GM21825 (cell line): ENCODE results near the gene TECPR1.
"Not testable (repeated sequence)": the region's sequence is repeated elsewhere in the genome, so short reads cannot be mapped to it uniquely, and the experiment has no call there.

ENCODE experiments used
- ATAC-seq: cut with Tn5 transposase; IDR thresholded peaks from one replicate; pipeline ENCODE4 v1.9.1; 2021; ENCODE audit warnings: mild to moderate bottlenecking, moderate library complexity; ENCODE audit not compliant: unreplicated experiment

Gene TECPR1

GRCh38 chr7:98230746-98231471, 21.1 kb downstream of the TECPR1 start:
- ATAC-seq, result no peak

GRCh38 chr7:98229991-98230745, 21.9 kb downstream of the TECPR1 start:
- no peak for ATAC-seq

DNA sequence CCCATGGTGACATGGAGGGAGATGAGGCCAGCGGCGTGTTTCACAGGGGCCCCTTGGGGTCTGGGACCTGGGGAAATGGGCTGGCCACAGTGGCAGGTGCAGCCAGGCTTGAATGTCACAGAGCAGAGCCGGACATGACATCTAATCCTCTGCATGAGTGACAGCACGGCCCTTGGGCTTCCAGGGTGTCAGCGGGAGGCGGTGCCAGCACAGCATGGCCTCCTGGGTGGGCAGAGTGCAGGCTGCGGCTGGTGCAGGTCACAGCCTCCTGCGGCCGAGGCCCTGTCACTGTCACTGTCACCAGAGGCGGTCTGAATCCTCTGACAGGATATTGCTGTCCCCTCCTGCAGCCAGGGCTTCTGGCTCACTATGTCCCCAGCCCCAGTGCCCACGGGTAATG, 22.6 kb downstream of the TECPR1 start:
- no peak for ATAC-seq

DNA sequence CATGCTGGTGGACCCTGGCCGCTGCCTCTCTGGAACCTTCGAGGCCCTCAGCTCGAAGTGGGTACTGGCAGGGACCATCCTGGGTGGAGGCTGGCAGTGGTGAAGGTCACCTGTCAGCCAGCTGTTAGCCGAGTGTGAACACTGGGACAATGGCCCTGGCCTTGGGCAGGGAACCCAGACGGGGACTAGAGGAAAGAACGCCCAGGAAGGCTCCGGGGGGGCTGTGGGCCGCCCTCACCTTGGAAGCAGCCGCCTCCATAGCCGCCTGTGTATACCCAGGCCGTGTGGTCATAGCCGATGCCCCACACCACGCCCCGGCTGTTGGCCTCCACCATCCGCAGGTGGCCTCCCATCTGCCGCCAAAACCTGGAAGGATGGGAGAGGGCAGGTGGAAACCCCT, 23.2 kb downstream of the TECPR1 start:
- no peak for ATAC-seq

DNA sequence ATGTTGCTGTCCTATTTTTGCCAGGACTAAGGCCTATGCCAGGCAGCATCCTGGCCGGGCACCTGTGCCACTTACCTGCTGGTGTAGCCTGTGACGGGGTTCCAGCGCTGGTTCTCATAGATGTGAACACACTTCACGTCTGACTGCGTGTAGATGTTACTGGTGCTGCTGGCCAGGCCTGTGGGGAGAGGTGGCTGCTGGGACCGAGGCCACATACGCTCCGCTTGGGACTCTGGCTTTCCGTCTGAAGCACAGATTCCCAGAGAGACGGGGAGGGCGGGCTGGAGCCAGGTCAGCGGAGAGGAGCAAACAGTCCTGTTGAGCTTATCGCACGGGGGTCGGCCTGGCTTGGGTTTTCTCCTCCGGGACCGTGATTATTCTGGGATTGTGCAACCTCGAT, 24.1 kb downstream of the TECPR1 start:
- ATAC-seq, result no peak

DNA sequence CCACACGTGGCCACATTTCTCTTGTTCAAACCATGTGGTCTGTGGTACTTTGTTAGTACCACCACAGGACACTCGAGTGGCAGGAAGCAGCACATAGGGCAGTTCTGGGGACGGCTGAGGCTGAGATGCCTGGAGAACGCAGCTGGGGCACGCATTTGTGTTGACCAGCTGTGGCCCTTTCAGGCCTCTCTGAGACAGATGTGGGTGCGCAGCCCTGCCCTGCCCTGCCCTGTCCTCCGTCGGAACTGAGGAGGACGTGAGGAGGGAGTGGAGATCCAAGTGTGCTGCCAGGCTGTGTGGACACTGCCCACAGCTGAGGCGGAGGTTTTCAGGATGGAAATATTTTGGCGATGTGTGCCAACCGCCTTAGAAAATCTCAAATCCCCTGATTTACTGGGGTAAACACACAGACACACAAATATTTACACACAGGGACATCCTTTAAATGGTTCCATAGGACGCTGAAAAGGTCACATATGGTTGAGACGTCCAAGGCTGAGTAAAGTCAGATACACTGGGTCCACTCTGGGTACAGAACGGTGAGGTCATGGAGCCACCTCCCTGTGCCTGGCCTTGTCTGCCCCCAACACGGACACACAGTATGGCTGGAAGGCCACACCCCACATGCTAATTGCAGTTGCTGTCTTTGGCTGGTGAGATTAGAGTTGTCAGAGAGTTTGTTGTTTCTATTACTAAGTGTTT, 26.0 kb downstream of the TECPR1 start:
- no peak for ATAC-seq

- ATAC-seq, result no peak
These were observed 27.3 kb downstream of the TECPR1 start for GRCh38 chr7:98224701-98225181.

GRCh38 chr7:98223898-98224700, 27.9 kb downstream of the TECPR1 start:
- no peak for ATAC-seq

GRCh38 chr7:98223351-98223897, 28.6 kb downstream of the TECPR1 start:
- ATAC-seq, result no peak

DNA sequence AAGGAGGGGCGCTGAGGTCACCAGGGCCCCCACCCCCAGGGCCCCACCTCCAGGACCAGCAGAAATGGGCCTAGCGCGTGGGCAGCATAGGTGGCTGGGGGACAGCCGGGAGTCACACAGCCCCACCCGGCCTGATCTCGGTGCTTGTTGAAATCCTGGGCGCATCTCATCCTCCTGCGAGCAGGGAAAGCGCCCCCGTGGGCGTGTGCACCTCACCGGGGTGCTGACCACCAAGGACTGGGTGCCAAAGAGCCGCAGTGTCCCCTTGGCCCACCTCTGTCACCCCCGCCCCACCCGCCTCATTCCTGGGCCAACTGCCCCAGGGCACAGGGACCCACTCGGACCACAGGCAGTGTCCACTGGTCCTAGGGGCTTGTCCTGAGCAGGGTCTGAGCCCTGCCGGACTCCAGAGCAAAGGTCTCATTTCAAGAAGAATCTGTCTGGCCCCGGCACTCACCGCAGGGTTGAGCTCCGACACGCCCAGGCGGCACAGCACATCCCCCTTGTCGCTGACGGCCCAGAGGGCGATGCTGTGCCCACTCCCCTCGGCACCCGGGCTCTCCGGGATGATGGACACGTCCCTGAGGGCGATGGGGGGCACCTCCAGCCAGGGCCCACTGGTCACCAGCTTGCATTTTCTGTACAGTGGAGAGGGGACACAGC, 29.4 kb downstream of the TECPR1 start:
- ATAC-seq, result no peak

GRCh38 chr7:98221611-98222532, 30.2 kb downstream of the TECPR1 start:
- ATAC-seq, result no peak

DNA sequence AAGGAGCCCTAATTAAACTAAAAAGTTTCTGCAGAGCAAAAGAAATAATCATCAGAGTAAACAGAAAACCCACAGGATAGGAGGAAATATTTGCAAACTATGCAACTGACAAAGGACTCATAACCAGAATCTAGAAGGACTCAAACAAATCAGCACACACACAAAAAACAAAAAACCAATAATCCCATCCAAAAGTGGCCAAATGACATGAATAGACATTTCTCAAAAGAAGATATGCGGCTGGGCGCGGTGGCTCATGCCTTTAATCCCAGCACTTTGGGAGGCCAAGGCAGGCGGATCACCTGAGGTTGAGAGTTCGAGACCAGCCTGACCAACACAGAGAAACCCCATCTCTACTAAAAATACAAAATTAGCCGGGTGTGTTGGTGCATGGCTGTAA, 32.6 kb downstream of the TECPR1 start:
- not testable (repeated sequence) for ATAC-seq

DNA sequence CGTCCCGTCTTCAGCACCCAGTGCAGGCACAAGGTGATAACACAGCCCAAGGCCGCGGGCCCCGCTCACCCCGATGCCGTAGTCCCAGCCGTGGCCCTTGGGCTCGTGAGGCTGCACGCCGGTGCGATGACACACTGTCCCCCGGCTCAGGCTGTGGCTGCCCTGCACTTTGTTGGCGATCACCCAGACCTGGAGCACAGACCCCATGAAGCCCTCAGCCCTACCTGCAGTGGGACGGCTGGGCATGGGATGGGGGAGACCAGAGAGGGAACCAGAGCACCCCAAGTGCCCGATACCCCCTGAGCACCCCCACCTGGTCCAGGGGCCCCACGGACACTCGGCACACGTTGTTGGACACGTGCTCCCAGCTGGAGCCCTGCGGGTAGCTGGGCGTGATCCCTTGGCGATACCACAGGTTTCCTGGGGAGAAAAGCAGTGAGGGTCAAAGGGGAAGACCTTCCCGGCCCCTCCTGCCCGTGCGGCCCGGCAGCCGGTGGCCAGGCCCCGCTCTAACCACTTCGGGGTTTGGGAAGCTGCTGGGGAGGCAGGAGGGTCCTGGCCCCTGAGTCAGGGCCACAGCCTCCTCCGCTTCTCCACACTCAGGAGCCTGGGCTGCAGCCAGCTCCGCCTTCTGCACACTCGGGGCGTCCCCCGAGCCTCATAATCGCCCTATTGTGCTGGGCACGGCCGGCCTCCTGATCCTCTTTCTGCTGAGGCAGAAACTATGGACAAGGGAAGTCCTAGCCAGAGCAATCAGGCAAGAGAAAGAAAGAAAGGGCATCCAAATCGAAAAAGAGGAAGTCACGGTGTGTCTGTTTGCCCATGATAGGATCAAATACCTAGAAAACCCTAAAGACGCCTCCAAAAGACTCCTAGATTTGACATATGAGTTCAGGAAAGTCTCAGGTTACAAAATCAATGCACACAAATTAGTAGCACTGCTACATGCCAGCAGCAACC, 34.1 kb downstream of the TECPR1 start:
- no peak for ATAC-seq

DNA sequence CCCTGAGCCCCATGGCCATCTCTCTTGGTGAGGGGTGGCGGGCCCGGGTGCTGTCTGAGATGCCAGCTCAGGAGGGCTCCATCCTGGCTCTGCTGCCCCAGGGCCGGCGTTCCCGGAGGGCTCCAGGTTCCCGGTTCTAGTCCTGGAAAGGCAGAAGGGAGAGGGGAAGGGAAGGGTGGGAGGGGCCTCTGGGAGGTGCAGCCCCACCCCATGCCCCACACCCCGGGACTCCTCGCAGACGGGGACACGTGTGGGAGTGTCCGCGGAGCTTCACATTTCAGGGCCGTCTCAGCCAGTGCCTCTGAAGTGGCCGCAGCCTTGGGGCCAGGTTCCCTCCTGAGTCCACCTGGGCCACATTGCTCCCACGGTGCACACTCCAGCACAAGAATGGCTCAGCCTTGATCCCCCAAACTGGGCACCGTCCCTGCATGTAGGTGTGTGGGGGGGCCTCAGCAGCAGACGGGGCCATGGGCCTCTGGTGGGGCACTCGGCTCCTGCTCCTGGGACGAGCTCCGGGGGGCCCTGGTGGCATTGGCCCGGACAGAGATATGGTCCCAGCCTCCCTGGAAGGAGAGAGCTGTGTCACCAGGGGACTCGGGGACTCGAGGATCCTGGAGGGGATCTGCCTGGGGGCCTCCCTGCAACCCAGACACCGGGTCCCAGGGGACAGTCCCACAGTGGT, 35.0 kb downstream of the TECPR1 start:
- no peak for ATAC-seq

DNA sequence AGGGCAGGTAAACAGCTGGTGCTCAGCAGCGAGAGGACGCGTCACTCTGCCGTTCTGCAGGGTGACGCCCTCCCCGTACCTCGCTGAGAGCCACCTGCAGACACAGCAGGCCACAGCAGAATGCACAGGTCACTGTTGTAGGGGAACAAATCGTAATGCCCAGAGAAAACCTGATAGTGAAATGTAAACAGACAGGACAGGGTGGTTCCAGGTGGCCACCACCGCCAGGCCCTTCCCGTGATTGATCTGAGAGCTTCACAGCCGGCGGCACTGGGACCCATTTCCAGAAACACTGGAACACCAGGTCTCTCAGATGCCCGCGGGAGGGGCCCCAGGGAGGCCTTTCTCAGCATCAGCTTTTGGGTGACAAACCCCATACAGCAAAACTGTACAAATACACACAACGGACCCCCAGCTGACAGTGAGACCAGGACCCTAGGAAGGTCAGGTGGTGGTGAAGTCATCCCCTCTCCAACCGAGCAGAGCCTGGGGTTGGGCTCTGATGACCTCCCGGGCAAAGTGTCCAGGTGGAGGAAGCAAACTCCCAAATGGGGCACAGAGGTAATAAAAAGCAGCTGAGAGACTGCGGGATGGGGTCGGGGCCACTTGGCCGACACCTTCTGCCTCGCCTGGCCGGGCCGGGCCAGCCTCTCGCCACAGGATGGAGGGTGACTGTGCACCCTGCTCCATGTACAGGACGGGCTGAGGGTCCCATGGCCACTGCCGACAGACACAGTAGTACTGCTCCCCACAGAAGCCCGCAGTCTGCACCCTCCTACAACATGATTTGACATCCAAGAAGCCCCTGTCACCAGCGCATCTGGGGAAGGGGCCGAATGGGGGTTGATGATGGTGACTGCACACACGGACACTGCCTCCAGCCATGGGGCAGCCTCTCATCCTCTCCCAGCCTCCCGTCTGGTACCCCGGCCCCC, 36.2 kb downstream of the TECPR1 start:
- ATAC-seq, result no peak

- ATAC-seq, result no peak
These were observed 37.2 kb downstream of the TECPR1 start for GRCh38 chr7:98214811-98215321.
